AG04450 (cell line): ENCODE measurements around the gene RELL1. TPM values are rescaled to one million over a fixed set of nuclear protein-coding genes. Genes with fewer than 3 reads are reported as not detected.
A peak's percentile ranks its signal among the peaks of the same experiment; 100 is the strongest.

Source experiments
- CTCF ChIA-PET: fragments of 300-600, 350-600 bp; formaldehyde crosslinking; extraction: SDS; loops from one replicate; lab custom pipeline; 2022; ENCODE audit warnings: antibody characterized with exemption, inconsistent platforms; lab: Charles Lee
- POLR2A ChIA-PET: fragments of 350-600 bp; formaldehyde crosslinking; extraction: SDS; loops from one replicate; lab custom pipeline; 2021; ENCODE audit warnings: antibody characterized with exemption, inconsistent platforms; lab: Yijun Ruan, JAX
- DNase-seq: peaks from one replicate; pipeline ENCODE4 v3.0.0-alpha.2; 2011; ENCODE audit warnings: low read depth, low spot score
- H3K27ac ChIP-seq: one replicate; pipeline ENCODE4 v1.5.1; 2012; ENCODE audit warnings: low read depth, low read length, control low read depth
- H3K27me3 ChIP-seq: one replicate; pipeline ENCODE4 v1.6.0; 2012; ENCODE audit warnings: low read length; ENCODE audit not compliant: control insufficient read depth, insufficient read depth
- H3K4me3 ChIP-seq: 2 replicates; pipeline ENCODE4 v1.5.1; 2011; ENCODE audit warnings: mild to moderate bottlenecking, low read depth, low read length, control low read depth
- H3K9me3 ChIP-seq: 2 replicates; pipeline ENCODE4 v1.5.1; 2012; ENCODE audit warnings: low read length; ENCODE audit not compliant: control insufficient read depth, insufficient read depth
- CTCF ChIP-seq: IDR thresholded peaks from 2 replicates; pipeline ENCODE4 v1.5.1; 2011; ENCODE audit warnings: low read depth, low read length, control low read depth, inconsistent platforms
- polyA plus RNA-seq: library from polyadenylated mRNA; depleted of rRNA; stranded (reverse); fragments of >200 nt; gene quantifications from 2 replicates; pipeline ENCODE4 v1.2.3, GENCODE V29; 2011

Gene RELL1
- polyA plus RNA-seq, 1 experiment, result 9.2 TPM

- no peak overlapping the region for H3K27ac ChIP-seq
- ChIA-PET CTCF (no interaction called here), POLR2A (no interaction called here)
- H3K9me3 ChIP-seq, result no peaks in the 10 kb centered on the region
- no peak for TF ChIP-seq CTCF
- no peaks in the 10 kb centered on the region for H3K27me3 ChIP-seq
- DNase-seq, result no peak
- H3K4me3 ChIP-seq, result no peak overlapping the region
Measured at GRCh38 chr4:37639551-37640285, 46.5 kb downstream of the RELL1 start.

GRCh38 chr4:37635155-37635554 lies 51.0 kb downstream of the RELL1 start:
- no peak for DNase-seq
- Histone ChIP-seq H3K9me3 (no peaks in the 10 kb centered on the region), H3K4me3 (no peak overlapping the region), H3K27me3 (no peaks in the 10 kb centered on the region), H3K27ac (no peak overlapping the region)
- ChIA-PET POLR2A (no interaction called here), CTCF (no interaction called here)
- TF ChIP-seq CTCF, result no peak

GRCh38 chr4:37634180-37634579 lies 52.0 kb downstream of the RELL1 start:
- no peaks in the 10 kb centered on the region for H3K9me3 ChIP-seq
- CTCF ChIA-PET, result no interaction called here
- no peak overlapping the region for H3K4me3 ChIP-seq
- no peak overlapping the region for H3K27ac ChIP-seq
- no peak for TF ChIP-seq CTCF
- no peak for DNase-seq
- H3K27me3 ChIP-seq, result no peaks in the 10 kb centered on the region
- POLR2A ChIA-PET, result no interaction called here

- no peak for DNase-seq
- H3K9me3 ChIP-seq, result no peaks in the 10 kb centered on the region
- no peak overlapping the region for H3K27ac ChIP-seq
- ChIA-PET POLR2A (no interaction called here), CTCF (no interaction called here)
- TF ChIP-seq CTCF, result no peak
- no peaks in the 10 kb centered on the region for H3K27me3 ChIP-seq
- no peak overlapping the region for H3K4me3 ChIP-seq
Measured at GRCh38 chr4:37632836-37633235, 53.3 kb downstream of the RELL1 start.

GRCh38 chr4:37631551-37631950 lies 54.6 kb downstream of the RELL1 start:
- Histone ChIP-seq H3K4me3 (no peak overlapping the region), H3K27ac (no peak overlapping the region), H3K9me3 (no peaks in the 10 kb centered on the region), H3K27me3 (no peaks in the 10 kb centered on the region)
- ChIA-PET POLR2A (interaction anchor here (1.0 kb wide), 1 partner anchor 29 kb away, joined by 3 read pairs; no protein-coding TSS in a partner anchor), CTCF (interaction anchor here (1.8 kb wide), 1 partner anchor 27 kb away, joined by 4 read pairs; no protein-coding TSS in a partner anchor)
- TF ChIP-seq CTCF, result no peak
- DNase-seq, result peak; percentile 18
